ENCODE measurements around the gene NAV3. TPM values are rescaled to one million over a fixed set of nuclear protein-coding genes. Genes with fewer than 3 reads are reported as not detected.

NAV3 gene
- polyA plus RNA-seq, 1 donor = 11.4 TPM

GRCh38 chr12:77993658-77994057 is 163.0 kb downstream of the NAV3 start:
- DNase-seq = no peak

- no peak for DNase-seq
Observed at GRCh38 chr12:77995436-77996167, 164.9 kb downstream of the NAV3 start.

DNA sequence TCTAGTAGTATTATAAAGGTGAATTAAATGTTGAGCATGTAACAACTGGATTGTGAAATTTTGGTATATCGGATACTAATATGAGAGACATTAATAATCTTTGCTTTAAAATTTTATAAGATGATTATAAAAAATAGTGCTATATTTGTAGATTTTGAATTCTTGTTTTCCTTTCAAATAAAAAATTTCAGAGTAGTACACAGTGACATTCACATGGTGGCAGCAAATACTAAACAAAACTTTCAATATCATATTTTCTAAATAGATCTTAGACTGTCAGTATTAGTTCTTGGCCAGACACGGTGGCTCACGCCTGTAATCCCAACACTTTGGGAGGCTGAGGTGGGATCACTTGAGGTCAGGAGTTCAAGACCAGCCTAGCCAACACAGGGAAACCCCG is 166.0 kb downstream of the NAV3 start:
- DNase-seq = no peak

- DNase-seq = no peak
Observed at GRCh38 chr12:77998236-77998786, 167.6 kb downstream of the NAV3 start.

DNA sequence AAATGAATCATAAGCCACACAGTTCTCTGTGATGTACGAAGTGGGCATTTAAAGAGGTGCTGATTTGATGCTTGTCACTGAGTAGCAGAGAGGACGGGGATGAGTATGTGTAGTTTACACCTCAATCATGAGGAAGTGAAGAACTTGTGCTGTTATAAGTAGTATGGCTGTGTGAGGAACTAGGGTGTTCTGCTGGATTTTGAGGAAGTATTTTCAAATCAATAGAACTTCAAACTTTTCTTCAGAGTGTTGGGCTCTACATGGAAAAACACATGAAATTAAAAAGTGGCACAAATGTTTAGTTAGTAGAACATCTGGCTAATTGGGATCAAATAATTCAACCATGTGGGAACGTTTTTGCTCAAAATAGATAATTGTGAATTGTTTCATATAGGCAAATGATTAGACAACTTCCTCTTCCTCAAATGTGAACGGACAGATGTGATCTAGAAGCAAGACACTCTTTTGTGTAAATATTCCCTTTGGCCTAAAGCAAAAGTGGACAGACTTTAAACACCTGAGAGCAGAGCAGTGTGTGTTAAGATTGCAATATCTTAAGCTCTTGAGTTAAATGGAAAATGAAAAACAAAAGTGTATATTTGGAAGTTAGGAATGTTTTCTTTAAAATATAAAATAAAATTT is 168.5 kb downstream of the NAV3 start:
- DNase-seq = no peak

GRCh38 chr12:78002878-78003277 is 172.2 kb downstream of the NAV3 start:
- no peak for DNase-seq

DNA sequence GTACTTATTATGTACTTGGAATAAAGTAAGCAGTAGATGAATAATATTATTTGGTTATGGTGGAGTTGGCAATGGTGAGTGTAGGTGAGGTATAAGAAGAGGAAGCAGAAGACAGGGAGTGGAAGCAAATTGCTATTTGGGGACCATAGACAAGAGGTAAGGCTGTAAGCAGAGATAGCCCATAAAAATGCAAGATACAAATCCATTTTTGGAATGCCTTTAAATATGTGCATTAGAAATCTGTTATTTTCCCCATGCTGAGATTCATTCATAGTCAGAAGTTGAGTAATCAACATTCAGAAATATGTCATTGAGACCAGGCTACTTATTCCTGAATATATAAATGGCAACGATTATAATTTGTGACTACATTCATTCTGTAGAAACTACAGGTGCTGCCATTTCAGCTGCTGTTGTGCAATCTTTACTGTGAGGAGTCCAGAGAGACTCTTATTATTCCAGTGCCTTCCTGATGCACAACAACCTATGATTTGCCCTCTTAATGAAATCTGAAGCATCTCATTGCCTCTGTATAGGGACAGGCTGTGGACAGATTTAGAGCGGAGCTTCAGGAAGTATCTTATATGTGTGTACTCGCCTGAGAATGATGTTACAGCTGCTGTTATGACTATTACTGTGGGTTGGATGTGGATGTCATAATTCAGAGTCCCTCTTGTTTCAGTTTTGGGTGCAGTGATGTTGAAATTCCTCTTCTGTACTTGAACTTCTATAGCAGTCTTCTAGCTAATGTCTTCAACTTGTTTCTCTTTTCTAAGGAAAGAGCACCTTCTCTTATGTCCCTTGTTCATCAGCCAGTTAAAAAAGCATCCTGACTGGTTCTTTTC is 173.8 kb downstream of the NAV3 start:
- DNase-seq = no peak

DNA sequence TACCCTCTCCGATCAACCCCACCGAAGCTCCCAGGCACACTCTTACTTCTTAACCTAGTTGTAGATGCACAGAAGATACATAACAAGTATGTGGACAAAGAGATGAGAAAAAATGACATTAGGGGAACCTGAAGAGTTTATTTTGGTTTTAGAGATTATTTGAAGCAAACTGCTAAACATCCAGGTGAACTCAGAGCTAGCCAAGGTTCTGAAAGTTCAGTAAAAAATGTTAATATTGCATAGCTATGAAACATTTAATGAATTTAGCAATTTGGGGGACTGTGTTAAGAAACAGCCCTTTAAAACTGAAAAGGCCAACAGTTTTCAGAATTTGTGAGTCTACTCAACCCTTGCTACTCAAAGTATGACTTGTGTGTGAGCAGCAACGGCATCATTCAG is 174.4 kb downstream of the NAV3 start:
- DNase-seq = no peak

DNA sequence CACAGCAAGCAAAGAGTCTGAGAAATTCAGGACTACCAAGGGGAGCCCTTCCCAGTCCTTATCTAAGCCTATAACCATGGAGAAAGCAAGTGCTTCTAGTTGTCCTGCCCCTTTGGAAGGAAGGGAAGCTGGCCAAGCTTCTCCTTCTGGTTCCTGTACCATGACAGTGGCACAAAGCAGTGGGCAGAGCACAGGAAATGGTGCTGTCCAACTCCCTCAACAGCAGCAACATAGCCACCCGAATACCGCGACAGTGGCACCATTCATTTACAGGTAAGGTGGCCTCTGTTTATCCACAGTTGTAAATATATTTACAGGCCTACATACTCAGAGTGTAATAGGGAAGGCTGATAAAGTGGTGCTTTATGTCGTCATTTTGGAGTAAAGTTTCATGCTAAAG is 176.5 kb downstream of the NAV3 start:
- no peak for DNase-seq

GRCh38 chr12:78009031-78009430 is 178.3 kb downstream of the NAV3 start:
- no peak for DNase-seq

GRCh38 chr12:78018171-78018910 is 187.6 kb downstream of the NAV3 start:
- DNase-seq = no peak

DNA sequence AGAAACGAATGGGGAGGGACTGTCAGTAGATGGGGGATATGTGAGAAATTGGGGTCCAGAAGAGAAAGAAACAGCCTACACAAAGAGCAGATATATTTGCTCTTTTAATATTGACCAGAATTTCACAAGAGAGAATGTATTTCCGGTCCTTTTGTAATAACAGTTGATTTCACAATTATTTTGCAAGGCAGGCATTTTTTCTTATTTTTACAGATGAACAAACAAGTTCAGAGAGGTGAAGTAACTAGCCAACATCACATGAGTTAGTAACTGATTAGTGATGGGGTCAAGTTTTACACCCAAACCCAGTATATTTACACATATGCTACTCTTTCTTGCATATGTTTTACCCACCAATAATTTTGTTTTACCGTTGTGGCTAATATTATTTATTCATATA is 188.2 kb downstream of the NAV3 start:
- no peak for DNase-seq

DNA sequence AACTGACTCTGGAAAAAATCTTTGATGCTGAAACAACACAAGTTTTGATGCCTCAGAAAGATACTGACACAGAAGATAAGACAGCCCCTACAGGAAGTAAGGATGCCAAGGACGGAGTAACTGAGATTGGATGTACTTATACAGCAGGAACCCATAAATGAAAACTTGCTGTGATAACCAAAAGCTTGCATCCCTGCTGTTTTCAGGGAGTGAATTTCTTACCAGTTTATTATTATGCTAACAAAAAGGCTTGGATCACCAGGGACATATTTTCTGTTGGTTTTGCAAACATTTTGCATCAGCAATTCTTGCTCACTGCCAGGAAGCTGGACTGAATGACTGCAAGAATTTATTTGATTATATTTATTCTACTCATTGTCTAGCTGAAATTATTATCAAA is 197.7 kb downstream of the NAV3 start:
- no peak for DNase-seq

DNA sequence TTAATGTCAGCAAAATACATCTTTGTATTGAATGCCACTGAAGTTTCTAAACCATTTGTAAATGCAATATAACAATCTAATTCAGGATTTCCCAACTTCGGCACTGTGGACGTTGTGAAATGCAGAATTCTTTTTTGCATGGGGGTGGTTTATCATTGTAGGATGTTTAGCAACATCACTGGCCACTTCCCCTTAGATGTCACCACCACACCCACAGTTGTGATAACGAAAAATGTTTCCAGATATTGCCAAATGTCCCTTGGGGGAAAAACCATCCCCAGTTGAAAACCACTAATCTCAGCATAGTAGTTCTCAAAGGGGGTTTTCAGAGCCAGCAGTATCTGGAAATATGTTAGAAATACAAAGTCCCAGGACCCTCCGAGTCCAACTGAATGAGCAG is 203.3 kb downstream of the NAV3 start:
- no peak for DNase-seq

DNA sequence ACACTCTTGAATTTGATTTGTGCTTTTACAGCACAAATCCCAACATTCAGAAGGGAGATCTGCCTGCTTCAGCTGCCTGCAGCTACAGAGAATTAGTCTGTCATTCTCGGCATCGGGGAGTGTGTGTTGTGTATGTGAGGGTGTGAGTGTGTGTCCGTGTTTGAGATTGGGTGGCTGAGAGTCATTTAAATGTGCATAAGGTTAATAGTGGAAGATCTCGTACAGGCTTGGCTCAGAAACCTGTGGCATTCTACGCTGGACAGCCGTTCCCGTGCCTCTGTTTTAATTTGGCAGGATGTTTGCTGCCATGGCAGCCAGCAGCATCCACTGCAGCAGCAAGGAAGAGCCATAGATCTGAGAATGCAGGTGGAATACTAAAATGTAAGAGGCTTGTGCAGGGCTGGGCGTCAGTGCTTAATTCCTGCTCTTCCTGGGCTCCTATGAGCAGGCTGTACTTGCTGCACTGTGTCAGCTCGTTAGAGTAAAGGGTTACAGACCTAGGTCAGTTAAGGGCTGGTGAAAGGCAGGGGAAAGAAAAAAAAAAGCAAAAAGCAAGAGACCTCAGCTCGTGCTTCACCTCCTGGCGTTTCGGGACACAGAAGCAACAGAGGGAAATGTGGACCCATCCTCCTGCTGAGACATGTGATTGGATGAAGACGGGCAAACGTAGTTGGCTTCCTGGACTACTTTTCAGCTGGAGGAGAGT is 205.4 kb downstream of the NAV3 start:
- no peak for DNase-seq

GRCh38 chr12:78036874-78037273 is 206.2 kb downstream of the NAV3 start:
- DNase-seq = no peak

GRCh38 chr12:78037707-78038106 is 207.0 kb downstream of the NAV3 start:
- no peak for DNase-seq

DNA sequence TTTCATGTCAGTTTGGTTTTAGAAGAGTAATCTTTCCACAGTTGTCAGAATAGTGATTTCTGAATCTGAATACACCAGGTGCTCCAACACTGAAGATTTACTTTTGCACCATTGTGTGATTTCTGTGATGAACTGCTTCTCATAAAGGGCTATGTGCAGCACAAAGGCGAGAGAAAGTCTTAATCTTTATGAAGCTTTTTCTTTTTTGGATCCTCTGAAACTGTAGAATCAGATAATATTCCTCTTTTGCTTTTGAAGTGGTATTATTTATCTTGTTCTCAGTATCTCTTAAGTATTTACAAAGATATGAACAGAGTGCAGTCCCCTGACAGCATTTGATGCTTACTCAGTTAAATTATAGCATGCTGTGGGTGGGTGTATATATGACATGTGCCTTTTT is 207.8 kb downstream of the NAV3 start:
- no peak for DNase-seq

- DNase-seq = no peak
Observed at GRCh38 chr12:78038986-78039385, 208.3 kb downstream of the NAV3 start.

DNA sequence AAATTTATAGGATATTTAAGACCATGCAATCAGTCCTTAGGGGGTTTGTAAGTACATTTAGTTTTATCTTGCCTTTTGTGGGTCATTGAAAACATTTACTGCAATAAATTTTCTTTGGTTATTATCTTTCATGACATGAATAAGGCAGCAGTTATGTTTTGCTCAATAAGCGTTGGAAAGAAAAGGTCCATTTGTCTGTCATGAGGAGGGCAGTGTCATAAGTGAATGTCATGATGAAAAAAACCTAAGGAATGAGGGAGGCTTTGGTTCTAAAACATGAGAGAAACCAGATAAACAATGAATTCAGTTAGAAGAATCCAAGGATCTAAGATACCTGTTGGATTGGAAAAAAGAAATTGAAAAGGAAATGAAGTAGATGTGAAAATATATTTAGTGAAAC is 209.4 kb downstream of the NAV3 start:
- DNase-seq = no peak

DNA sequence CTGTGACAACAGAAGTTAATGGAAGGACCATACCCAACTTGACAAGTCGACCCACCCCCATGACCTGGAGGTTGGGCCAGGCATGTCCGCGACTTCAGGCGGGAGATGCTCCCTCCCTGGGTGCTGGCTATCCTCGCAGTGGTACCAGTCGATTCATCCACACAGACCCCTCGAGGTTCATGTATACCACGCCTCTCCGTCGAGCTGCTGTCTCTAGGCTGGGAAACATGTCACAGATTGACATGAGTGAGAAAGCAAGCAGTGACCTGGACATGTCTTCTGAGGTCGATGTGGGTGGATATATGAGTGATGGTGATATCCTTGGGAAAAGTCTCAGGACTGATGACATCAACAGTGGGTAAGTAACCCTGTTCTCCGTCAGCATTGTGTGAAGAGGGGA is 220.1 kb downstream of the NAV3 start:
- DNase-seq = no peak

DNA sequence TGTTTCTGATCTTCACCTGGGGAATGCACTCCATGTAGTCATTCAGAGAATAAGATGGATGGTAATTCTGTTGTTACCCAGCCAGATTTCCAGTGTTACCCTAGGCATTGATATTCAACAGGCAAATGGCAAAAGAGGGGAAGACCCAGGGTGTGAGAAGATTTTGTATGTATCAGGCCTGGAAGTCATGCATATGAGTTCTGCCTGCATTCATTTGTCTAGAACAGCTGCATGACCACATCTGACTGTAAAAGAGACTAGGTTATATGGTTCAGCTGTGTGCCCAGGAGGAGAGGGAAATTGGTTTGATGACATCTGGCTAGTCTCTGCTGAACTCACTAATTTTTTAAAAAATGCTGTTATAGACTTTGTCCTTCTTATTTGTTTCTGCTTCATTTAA is 224.9 kb downstream of the NAV3 start:
- DNase-seq = no peak
